HG02884 (cell line): Measurements from ENCODE around the gene FOXB2.
"Not testable (repeated sequence)": the region's sequence is repeated elsewhere in the genome, so short reads cannot be mapped to it uniquely, and the experiment has no call there.

ENCODE experiments used
- ATAC-seq: cut with Tn5 transposase; IDR thresholded peaks from one replicate; pipeline ENCODE4 v1.9.1; 2021; ENCODE audit warnings: mild to moderate bottlenecking, moderate library complexity; ENCODE audit not compliant: unreplicated experiment

The FOXB2 gene

GRCh38 chr9:77019236-77019925 lies at the start of gene FOXB2:
Gene FOXB2 (plus strand): TSS chr9:77019655. CDS start chr9:77019655, 0 bp downstream.
- no peak for ATAC-seq

GRCh38 chr9:76969716-76970115 lies 49.7 kb upstream of the FOXB2 start:
- ATAC-seq = no peak

GRCh38 chr9:76978831-76979230 lies 40.6 kb upstream of the FOXB2 start:
- ATAC-seq = not testable (repeated sequence)

- no peak for ATAC-seq
These were observed 38.9 kb upstream of the FOXB2 start for GRCh38 chr9:76980566-76980965.

- ATAC-seq = no peak
These were observed 35.0 kb upstream of the FOXB2 start for GRCh38 chr9:76984486-76984885.

GRCh38 chr9:76985581-76985980 lies 33.9 kb upstream of the FOXB2 start:
- ATAC-seq = no peak

- ATAC-seq = peak; percentile 75
These were observed 31.8 kb upstream of the FOXB2 start for GRCh38 chr9:76987594-76988200.

GRCh38 chr9:76988941-76989340 lies 30.5 kb upstream of the FOXB2 start:
- no peak for ATAC-seq

- no peak for ATAC-seq
These were observed 30.0 kb upstream of the FOXB2 start for GRCh38 chr9:76989501-76989900.

GRCh38 chr9:76996700-76997099 lies 22.8 kb upstream of the FOXB2 start:
- no peak for ATAC-seq

GRCh38 chr9:76999261-76999660 lies 20.2 kb upstream of the FOXB2 start:
- ATAC-seq = no peak

GRCh38 chr9:77000330-77000729 lies 19.1 kb upstream of the FOXB2 start:
- ATAC-seq = no peak

GRCh38 chr9:77003366-77003765 lies 16.1 kb upstream of the FOXB2 start:
- no peak for ATAC-seq

- ATAC-seq = no peak
These were observed 14.2 kb upstream of the FOXB2 start for GRCh38 chr9:77005216-77005615.

GRCh38 chr9:77010527-77010926 lies 8.9 kb upstream of the FOXB2 start:
- no peak for ATAC-seq

GRCh38 chr9:77011973-77012821 lies 7.3 kb upstream of the FOXB2 start:
- peak; percentile 65 for ATAC-seq

- ATAC-seq = no peak
These were observed 6.1 kb upstream of the FOXB2 start for GRCh38 chr9:77013206-77013931.

GRCh38 chr9:77013932-77014596 lies 5.4 kb upstream of the FOXB2 start:
- no peak for ATAC-seq

- no peak for ATAC-seq
These were observed 4.7 kb upstream of the FOXB2 start for GRCh38 chr9:77014597-77015263.
